Posterior vena cava (tissue), 2 donors: ENCODE measurements around the gene SGSM2. TPM values are rescaled to one million over a fixed set of nuclear protein-coding genes. Genes with fewer than 3 reads are reported as not detected.
A peak's percentile ranks its signal among the peaks of the same experiment; 100 is the strongest.

ENCODE experiments used
- DNase-seq: peaks from one replicate; pipeline ENCODE4 v3.0.0-alpha.2; 2020; ENCODE audit warnings: low spot score
- intact Hi-C, 2 donors: fragments of 100-400 bp; cut with DNase I; formaldehyde crosslinking; loops; one replicate each; pipeline versions ENCODE4 v1.14.1 to v1.14.2; 2022 to 2023
- total RNA-seq, 2 donors: library from RNA; stranded (reverse); fragmentation: NEBNext Ultra II Directional; extraction: Animal tissue kit (Norgen Biotek cat#: 25700); gene quantifications; one replicate each; pipeline ENCODE4 v1.2.1, GENCODE V29; 2021
- donor health status: DM: yes; HTN: yes; CAD: no.
- donor health status: DM: yes; HTN: yes; CAD: no.

Gene SGSM2
- total RNA-seq, 2 donors from 2014 or later = 38.7 to 42.9 TPM

GRCh38 chr17:2393174-2393953 lies 56.1 kb downstream of the SGSM2 start:
- intact Hi-C loops = no loop called here
- DNase-seq = peak; percentile 97

GRCh38 chr17:2393954-2394749 lies 56.9 kb downstream of the SGSM2 start:
- peak; percentile 81 for DNase-seq
- intact Hi-C loops = no loop called here

- DNase-seq = peak; percentile 73
- intact Hi-C loops = no loop called here
Measured at GRCh38 chr17:2394775-2395201, 57.5 kb downstream of the SGSM2 start.

- intact Hi-C loops = no loop called here
- peak; percentile 83 for DNase-seq
Measured at GRCh38 chr17:2395258-2396181, 58.2 kb downstream of the SGSM2 start.

- intact Hi-C loops = no loop called here
- no peak for DNase-seq
Measured at GRCh38 chr17:2396192-2396567, 58.9 kb downstream of the SGSM2 start.

- peak; percentile 98 for DNase-seq
- intact Hi-C loops = no loop called here
Measured at GRCh38 chr17:2396568-2397246, 59.4 kb downstream of the SGSM2 start.

- no peak for DNase-seq
- intact Hi-C loops = no loop called here
Measured at GRCh38 chr17:2397247-2398171, 60.2 kb downstream of the SGSM2 start.

GRCh38 chr17:2398182-2398581 lies 60.9 kb downstream of the SGSM2 start:
- DNase-seq = no peak
- intact Hi-C loops = no loop called here

GRCh38 chr17:2398655-2399571 lies 61.6 kb downstream of the SGSM2 start:
- intact Hi-C loops = no loop called here
- peak; percentile 87 for DNase-seq

GRCh38 chr17:2399572-2400473 lies 62.5 kb downstream of the SGSM2 start:
- intact Hi-C loops = no loop called here
- DNase-seq = peak; percentile 99

- peak; percentile 91 for DNase-seq
- intact Hi-C loops = no loop called here
Measured at GRCh38 chr17:2400474-2400866, 63.2 kb downstream of the SGSM2 start.

GRCh38 chr17:2400877-2401425 lies 63.6 kb downstream of the SGSM2 start, which contains the start of gene MNT:
Gene MNT (minus strand): TSS chr17:2401060. CDS start chr17:2400712, 348 bp downstream.
- peak; percentile 98 for DNase-seq
- intact Hi-C loops = no loop called here

- intact Hi-C loops = no loop called here
- DNase-seq = peak; percentile 100
Measured at GRCh38 chr17:2401426-2402221, 64.3 kb downstream of the SGSM2 start.

- no peak for DNase-seq
- intact Hi-C loops = no loop called here
Measured at GRCh38 chr17:2402544-2402943, 65.2 kb downstream of the SGSM2 start.

GRCh38 chr17:2403044-2403443 lies 65.7 kb downstream of the SGSM2 start:
- intact Hi-C loops = no loop called here
- no peak for DNase-seq
